Caco-2 (cell line): ENCODE data around the gene TFDP2. TPM values are rescaled to one million over a fixed set of nuclear protein-coding genes. Genes with fewer than 3 reads are reported as not detected.

ENCODE experiments used
- BruUV-seq: library from RNA; stranded (reverse); fragments of 400-500 nt; replicated peaks from 2 replicates; lab custom pipeline; 2021; lab: Mats Ljungman, UMichigan
- CTCF ChIA-PET: fragments of 300-600 bp; sonication (Branson Sonifier 250); formaldehyde crosslinking; loops from one replicate; lab custom pipeline; 2022; ENCODE audit warnings: antibody characterized with exemption; lab: Charles Lee
- POLR2A ChIA-PET: fragments of 300-600 bp; sonication (Branson Sonifier 250); formaldehyde crosslinking; loops from one replicate; lab custom pipeline; 2022; ENCODE audit warnings: antibody characterized with exemption; lab: Charles Lee
- DNase-seq, 2 experiments: peaks; one replicate each; pipeline versions ENCODE4 v3.0.0 to v3.0.0-alpha.2; 2020 to 2022
- H3K27me3 ChIP-seq: replicated peaks from 2 replicates; pipeline ENCODE4 v1.6.0; 2011; ENCODE audit warnings: low read length; ENCODE audit not compliant: control insufficient read depth, insufficient read depth
- H3K36me3 ChIP-seq: 2 replicates; pipeline ENCODE4 v1.5.1; 2011; ENCODE audit warnings: low read length; ENCODE audit not compliant: control insufficient read depth, insufficient read depth
- H3K4me1 ChIP-seq: fragments of 250-450 bp; sonication (Bioruptor Pico); 2 replicates; pipeline ENCODE4 v1.5.1; 2020; ENCODE audit warnings: mild to moderate bottlenecking
- H3K4me3 ChIP-seq: 2 replicates; pipeline ENCODE4 v1.5.1; 2011; ENCODE audit warnings: low read depth, mild to moderate bottlenecking, control low read depth, low read length
- H3K9me3 ChIP-seq: fragments of 250-450 bp; sonication (Bioruptor Pico); 2 replicates; pipeline ENCODE4 v1.5.1; 2020; ENCODE audit warnings: mild to moderate bottlenecking, moderate library complexity
- H3K27ac Mint-ChIP-seq: one replicate; pipeline ENCODE4 v1.8.0; 2022; ENCODE audit warnings: mixed read lengths; ENCODE audit not compliant: unreplicated experiment
- H3K27me3 Mint-ChIP-seq: one replicate; pipeline ENCODE4 v1.8.0; 2022; ENCODE audit warnings: mixed read lengths; ENCODE audit not compliant: insufficient read depth, unreplicated experiment
- H3K36me3 Mint-ChIP-seq: one replicate; pipeline ENCODE4 v1.8.0; 2022; ENCODE audit warnings: mild to moderate bottlenecking, mixed read lengths; ENCODE audit not compliant: insufficient read depth, unreplicated experiment
- H3K4me1 Mint-ChIP-seq: one replicate; pipeline ENCODE4 v1.8.0; 2022; ENCODE audit warnings: low read depth, mixed read lengths; ENCODE audit not compliant: unreplicated experiment
- H3K4me3 Mint-ChIP-seq: one replicate; pipeline ENCODE4 v1.8.0; 2022; ENCODE audit warnings: mild to moderate bottlenecking, moderate library complexity, mixed read lengths; ENCODE audit not compliant: unreplicated experiment
- H3K9me3 Mint-ChIP-seq: one replicate; pipeline ENCODE4 v1.8.0; 2022; ENCODE audit warnings: mixed read lengths; ENCODE audit not compliant: unreplicated experiment
- intact Hi-C: fragments of 100-400 bp; cut with micrococcal nuclease; formaldehyde crosslinking; loops from one replicate; pipeline ENCODE4 v1.10.0; 2022; ENCODE audit not compliant: unreplicated experiment
- total RNA-seq: library from RNA; stranded (reverse); gene quantifications from 2 replicates; pipeline ENCODE4 v1.2.3, GENCODE V29; 2022
- TF ChIP-seq, protein P1 (sequence below), 2 experiments: fragments of 200-600 bp in 1 of 2; IDR thresholded peaks; 1 replicate in 1 of 2; 2 replicates in 1 of 2; pipeline versions ENCODE4 v1.5.1 to v1.8.0; 2011 to 2022; ENCODE audit warnings: antibody characterized with exemption in 1 of 2, control low read depth in 1 of 2, inconsistent platforms in 1 of 2, low read depth in 1 of 2, low read length in 1 of 2, mild to moderate bottlenecking in 1 of 2, moderate library complexity in 1 of 2; ENCODE audit not compliant: insufficient read depth in 1 of 2, severe bottlenecking in 1 of 2, unreplicated experiment in 1 of 2

The TFDP2 gene
- total RNA-seq, 1 experiment from 2014 or later = 38.6 TPM

DNA sequence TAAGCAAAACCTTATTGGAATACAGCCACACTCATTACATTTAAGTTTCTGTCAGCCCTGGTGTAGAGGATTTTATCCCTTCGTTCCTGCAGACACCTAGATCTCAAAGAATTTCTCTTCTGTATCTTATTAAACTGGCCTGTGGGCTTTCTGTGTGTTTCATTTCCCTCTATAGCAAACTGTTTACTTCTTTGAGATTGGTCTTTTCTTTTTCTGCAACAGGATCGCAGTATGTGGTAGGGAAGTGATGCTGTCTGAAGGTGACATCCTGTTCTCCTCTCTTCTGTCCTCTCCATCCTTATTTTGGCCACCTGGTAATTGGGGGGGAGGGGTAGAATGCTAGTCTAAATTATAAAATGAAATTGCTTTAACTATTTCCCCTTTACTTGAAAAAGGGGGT is 247.4 kb downstream of the TFDP2 start:
- H3K9me3 Mint-ChIP-seq = peaks cover 9% of the 10 kb centered on the region
- H3K4me1 Mint-ChIP-seq = no peaks in the 10 kb centered on the region
- H3K4me3 Mint-ChIP-seq = no peak overlapping the region
- CTCF ChIA-PET = no interaction called here
- Histone ChIP-seq H3K4me1 (no peaks in the 10 kb centered on the region), H3K27me3 (no peaks in the 10 kb centered on the region), H3K9me3 (peaks cover 13% of the 10 kb centered on the region; the same call in 1 of the 2 replicates), H3K4me3 (no peak overlapping the region), H3K36me3 (peaks cover 2% of the 10 kb centered on the region; the same call in 1 of the 2 replicates)
- TF ChIP-seq, protein P1, sequence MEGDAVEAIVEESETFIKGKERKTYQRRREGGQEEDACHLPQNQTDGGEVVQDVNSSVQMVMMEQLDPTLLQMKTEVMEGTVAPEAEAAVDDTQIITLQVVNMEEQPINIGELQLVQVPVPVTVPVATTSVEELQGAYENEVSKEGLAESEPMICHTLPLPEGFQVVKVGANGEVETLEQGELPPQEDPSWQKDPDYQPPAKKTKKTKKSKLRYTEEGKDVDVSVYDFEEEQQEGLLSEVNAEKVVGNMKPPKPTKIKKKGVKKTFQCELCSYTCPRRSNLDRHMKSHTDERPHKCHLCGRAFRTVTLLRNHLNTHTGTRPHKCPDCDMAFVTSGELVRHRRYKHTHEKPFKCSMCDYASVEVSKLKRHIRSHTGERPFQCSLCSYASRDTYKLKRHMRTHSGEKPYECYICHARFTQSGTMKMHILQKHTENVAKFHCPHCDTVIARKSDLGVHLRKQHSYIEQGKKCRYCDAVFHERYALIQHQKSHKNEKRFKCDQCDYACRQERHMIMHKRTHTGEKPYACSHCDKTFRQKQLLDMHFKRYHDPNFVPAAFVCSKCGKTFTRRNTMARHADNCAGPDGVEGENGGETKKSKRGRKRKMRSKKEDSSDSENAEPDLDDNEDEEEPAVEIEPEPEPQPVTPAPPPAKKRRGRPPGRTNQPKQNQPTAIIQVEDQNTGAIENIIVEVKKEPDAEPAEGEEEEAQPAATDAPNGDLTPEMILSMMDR (IDR thresholded peaks at IDR 0.05; ENCODE audit: insufficient read depth in 1 of 2, low read depth in 1 of 2, low read length in 1 of 2, severe bottlenecking in 1 of 2, unreplicated experiment in 1 of 2) = no peak
- POLR2A ChIA-PET = no interaction called here
- no peak overlapping the region for H3K27ac Mint-ChIP-seq
- BruUV-seq = no TSS peak
- DNase-seq = no peak
- H3K27me3 Mint-ChIP-seq = no peaks in the 10 kb centered on the region
- peaks cover 42% of the 10 kb centered on the region for H3K36me3 Mint-ChIP-seq
- intact Hi-C loops = no loop called here

DNA sequence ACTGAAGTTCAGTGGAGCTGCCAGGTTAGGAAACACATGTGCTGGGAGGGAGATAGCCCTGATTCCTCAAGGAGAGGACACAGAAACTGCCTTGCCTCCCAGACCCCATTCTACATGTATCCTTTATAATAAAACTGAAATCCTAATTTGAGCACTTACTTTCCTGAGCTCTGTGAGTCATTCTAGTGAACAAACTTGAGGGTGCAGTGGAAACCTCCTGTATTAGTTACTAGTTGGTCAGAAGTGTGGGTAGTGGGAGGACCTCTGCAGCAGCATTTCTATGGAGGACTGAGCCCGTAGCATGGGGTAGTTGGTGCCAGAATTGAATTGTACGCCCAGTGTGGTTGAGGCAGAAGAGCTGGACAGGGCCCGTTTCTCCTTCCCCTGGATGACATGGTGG is 249.0 kb downstream of the TFDP2 start:
- peaks cover 50% of the 10 kb centered on the region for H3K36me3 Mint-ChIP-seq
- no peak overlapping the region for H3K4me3 Mint-ChIP-seq

DNA sequence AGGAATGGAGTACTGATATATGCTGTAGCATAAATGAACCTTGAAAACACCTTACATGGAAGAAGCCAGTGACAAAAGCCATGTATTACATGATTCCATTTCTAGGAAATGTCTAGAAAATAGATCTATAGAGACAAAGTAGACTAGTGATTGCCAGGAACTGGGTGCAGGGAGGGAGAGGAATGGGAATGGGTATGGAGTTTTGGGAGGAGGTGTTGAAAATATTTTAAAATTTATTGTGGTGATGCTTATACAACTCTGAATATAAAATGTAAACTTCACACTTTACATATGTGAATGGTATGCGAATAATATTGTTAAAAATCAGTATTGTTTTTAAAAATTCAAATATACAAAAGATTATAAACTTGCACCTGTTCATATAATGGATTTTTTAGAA is 250.4 kb downstream of the TFDP2 start:
- peaks cover 5% of the 10 kb centered on the region for H3K4me1 ChIP-seq
- POLR2A ChIA-PET = no interaction called here
- DNase-seq = no peak
- Mint-ChIP-seq H3K36me3 (peaks cover 45% of the 10 kb centered on the region), H3K4me3 (no peak overlapping the region), H3K4me1 (no peaks in the 10 kb centered on the region), H3K27me3 (no peaks in the 10 kb centered on the region), H3K27ac (no peak overlapping the region), H3K9me3 (peaks cover 9% of the 10 kb centered on the region)
- H3K4me3 ChIP-seq = no peak overlapping the region
- peaks cover 2% of the 10 kb centered on the region; the same call in 1 of the 2 replicates for H3K36me3 ChIP-seq
- H3K9me3 ChIP-seq = peaks cover 13% of the 10 kb centered on the region; the same call in 1 of the 2 replicates
- no TSS peak for BruUV-seq
- H3K27me3 ChIP-seq = no peaks in the 10 kb centered on the region
- CTCF ChIA-PET = no interaction called here
- TF ChIP-seq, protein P1 (IDR thresholded peaks at IDR 0.05; ENCODE audit: insufficient read depth in 1 of 2, low read depth in 1 of 2, low read length in 1 of 2, severe bottlenecking in 1 of 2, unreplicated experiment in 1 of 2) = no peak
- intact Hi-C loops = no loop called here

More for the DNA sequence above, 249.0 kb downstream of the TFDP2 start:
- Mint-ChIP-seq H3K4me1 (no peaks in the 10 kb centered on the region), H3K27me3 (no peaks in the 10 kb centered on the region), H3K9me3 (peaks cover 9% of the 10 kb centered on the region), H3K27ac (no peak overlapping the region)
- ChIA-PET CTCF (no interaction called here), POLR2A (no interaction called here)
- TF ChIP-seq, protein P1 (IDR thresholded peaks at IDR 0.05; ENCODE audit: insufficient read depth in 1 of 2, low read depth in 1 of 2, low read length in 1 of 2, severe bottlenecking in 1 of 2, unreplicated experiment in 1 of 2) = no peak
- intact Hi-C loops = no loop called here
- H3K36me3 ChIP-seq = peaks cover 2% of the 10 kb centered on the region; the same call in 1 of the 2 replicates
- no peaks in the 10 kb centered on the region for H3K4me1 ChIP-seq
- no peak overlapping the region for H3K4me3 ChIP-seq
- H3K27me3 ChIP-seq = no peaks in the 10 kb centered on the region
- DNase-seq = no peak
- BruUV-seq = no TSS peak
- H3K9me3 ChIP-seq = peaks cover 13% of the 10 kb centered on the region; the same call in 1 of the 2 replicates
